Measurements from ENCODE around the gene PTPRD.
"Not testable (repeated sequence)": the region's sequence is repeated elsewhere in the genome, so short reads cannot be mapped to it uniquely, and the experiment has no call there.

PTPRD gene

GRCh38 chr9:8725635-8726034 lies 1887.2 kb downstream of the PTPRD start:
- no peak for DNase-seq (ENCODE audit: low read depth in 2 of 2)

GRCh38 chr9:8724284-8725018 lies 1888.4 kb downstream of the PTPRD start:
- no peak for DNase-seq (ENCODE audit: low read depth in 2 of 2)

DNA sequence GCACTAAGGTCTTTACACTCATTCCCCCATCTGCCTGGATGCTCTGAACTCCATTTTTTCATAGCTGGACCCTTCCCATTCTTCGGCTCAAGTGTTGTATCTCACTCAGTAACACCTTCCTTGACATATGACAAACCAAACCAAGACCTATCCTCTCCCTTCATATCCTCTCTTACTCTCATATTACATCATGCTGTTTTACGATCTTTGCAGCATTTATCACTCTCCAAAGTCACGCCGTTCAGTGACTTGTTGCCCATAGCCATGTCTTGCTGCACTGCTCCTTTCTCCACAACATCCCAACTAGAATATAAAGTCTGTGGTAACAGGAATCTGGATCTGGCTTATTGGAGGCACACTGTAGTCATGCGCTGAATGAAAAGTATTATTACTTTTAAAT lies 1889.6 kb downstream of the PTPRD start:
- no peak for DNase-seq (ENCODE audit: low read depth in 2 of 2)

DNA sequence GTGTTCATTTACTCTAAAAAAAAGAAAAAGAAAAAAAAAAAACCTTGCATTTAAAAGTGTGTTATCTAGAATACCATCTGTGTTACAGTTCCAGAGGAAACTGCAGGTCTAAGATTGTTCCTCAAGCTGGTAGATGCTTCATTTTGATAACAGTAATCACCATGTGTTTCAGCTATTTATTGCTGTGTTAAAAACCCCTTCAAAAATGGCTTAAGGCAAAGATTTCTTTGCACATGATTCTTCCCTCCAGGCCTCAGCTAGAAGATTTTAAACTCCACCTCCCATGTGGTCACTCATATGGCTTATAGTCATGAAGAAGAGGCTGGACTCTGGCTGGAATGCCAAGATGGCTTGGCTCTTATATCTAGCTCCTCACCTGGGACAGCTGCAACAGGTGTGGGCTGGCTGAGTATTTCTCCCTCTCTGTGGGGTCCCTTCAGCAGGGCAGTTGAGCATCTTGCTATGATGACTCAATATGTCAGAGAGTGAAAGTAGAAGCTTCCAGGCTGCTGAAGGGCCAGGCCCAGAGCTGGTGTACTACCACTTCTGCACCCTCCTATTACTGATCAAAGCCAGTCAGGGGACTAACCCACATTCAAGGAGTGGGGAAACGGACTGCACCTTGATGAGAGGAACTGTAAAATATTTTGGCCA lies 1892.8 kb downstream of the PTPRD start:
- no peak for DNase-seq (ENCODE audit: low read depth in 2 of 2)

- DNase-seq (ENCODE audit: low read depth in 2 of 2) = peak; percentile 81 to 84
Observed at GRCh38 chr9:8718121-8718725, 1894.6 kb downstream of the PTPRD start.

DNA sequence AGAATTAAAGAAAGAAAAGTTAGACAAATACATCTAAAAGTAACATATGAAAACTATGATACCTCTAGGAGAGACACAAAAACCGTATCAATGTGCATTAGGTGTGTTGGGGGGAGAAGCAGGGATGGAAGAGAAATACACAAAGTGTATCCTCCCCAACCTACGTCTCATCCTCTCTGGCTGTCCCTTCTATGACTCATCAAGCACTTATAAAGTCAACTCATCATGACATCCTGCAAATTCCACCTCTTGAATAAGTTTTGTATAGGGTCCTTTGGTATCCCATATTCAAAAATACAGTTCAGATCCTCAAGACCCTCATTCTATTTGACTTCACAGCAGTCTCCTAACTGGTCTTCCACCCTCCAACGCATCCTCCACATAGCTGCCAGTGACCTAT lies 1895.7 kb downstream of the PTPRD start:
- no peak for DNase-seq (ENCODE audit: low read depth in 2 of 2)

GRCh38 chr9:8715788-8716187 lies 1897.0 kb downstream of the PTPRD start:
- DNase-seq (ENCODE audit: low read depth in 2 of 2) = no peak

DNA sequence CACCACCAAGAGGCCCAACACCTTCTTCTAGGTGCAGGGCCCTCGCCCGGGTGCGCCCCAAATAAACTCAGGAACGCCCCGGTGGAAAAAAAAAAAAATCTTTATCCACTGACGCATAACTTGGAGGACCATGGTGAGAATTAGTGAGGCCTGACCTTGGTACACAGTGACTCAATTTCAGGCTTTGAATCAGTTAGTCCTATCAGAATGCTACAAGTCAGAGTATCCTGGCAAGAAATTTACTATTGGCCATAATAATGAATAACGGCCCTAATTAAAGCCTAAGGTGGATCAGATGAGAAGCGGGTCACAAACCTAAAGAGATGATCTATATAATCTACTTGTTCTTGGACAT lies 1899.0 kb downstream of the PTPRD start:
- DNase-seq (ENCODE audit: low read depth in 2 of 2) = no peak

- no peak for DNase-seq (ENCODE audit: low read depth in 2 of 2)
Observed at GRCh38 chr9:8713149-8713810, 1899.5 kb downstream of the PTPRD start.

DNA sequence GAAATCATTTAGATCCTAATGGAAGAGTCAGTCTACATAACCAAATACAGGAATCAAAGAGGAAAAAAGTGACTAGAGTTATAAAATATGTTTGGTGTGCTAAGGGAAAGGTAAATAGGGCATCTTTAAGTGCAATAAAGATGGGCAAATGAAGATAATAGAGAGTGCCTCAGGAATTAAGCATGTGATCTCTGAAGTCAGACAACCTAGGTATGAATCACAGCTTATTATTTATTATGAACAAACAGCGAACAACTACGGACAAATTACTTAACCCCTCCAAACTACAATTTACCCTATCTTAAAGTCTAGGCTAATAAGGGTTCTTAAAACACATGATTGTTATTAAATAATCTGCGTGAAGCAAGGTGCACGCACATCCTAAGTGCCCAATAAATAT lies 1903.1 kb downstream of the PTPRD start:
- DNase-seq (ENCODE audit: low read depth in 2 of 2) = no peak

DNA sequence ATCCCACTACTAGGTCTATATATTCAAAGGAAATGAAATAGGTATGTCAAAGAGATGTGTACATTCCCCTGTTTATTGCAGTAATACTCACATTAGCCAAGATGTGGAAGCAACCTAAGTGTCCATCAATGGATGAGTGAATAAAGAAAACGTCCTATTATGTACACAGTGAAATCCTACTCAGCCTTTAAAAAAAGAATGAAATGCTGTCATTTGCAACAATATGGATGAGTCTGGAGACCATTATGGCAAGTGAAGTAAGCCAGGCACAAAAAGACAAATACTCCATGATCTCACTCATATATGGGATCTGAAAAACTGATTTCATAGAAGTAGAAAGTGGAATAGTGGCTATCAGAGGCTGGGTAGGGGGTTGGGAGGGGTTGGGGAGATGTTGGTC lies 1904.1 kb downstream of the PTPRD start:
- DNase-seq (ENCODE audit: low read depth in 2 of 2) = no peak

- no peak for DNase-seq (ENCODE audit: low read depth in 2 of 2)
Observed at GRCh38 chr9:8706998-8707397, 1905.8 kb downstream of the PTPRD start.

- no peak for DNase-seq (ENCODE audit: low read depth in 2 of 2)
Observed at GRCh38 chr9:8706531-8706930, 1906.3 kb downstream of the PTPRD start.

- no peak for DNase-seq (ENCODE audit: low read depth in 2 of 2)
Observed at GRCh38 chr9:8705861-8706260, 1906.9 kb downstream of the PTPRD start.

DNA sequence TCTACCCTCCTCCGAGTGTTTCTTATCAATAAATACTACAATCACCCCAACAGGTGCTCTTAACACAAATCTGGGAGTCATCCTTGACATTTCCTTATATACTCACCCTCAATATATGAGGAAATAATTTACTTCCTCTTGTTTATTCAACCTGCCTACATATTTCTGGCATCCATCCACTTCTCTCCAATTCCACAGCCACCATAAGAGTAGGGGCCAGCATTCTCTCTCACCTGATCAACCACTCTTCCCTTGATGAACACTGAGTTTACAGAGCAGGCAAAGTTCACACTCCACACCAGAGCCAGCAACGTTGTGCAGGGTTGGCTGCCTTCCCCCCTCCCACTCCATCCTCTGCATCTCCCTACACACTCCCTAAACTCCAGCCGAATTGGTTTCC lies 1908.9 kb downstream of the PTPRD start:
- no peak for DNase-seq (ENCODE audit: low read depth in 2 of 2)

GRCh38 chr9:8701904-8702303 lies 1910.9 kb downstream of the PTPRD start:
- no peak for DNase-seq (ENCODE audit: low read depth in 2 of 2)

DNA sequence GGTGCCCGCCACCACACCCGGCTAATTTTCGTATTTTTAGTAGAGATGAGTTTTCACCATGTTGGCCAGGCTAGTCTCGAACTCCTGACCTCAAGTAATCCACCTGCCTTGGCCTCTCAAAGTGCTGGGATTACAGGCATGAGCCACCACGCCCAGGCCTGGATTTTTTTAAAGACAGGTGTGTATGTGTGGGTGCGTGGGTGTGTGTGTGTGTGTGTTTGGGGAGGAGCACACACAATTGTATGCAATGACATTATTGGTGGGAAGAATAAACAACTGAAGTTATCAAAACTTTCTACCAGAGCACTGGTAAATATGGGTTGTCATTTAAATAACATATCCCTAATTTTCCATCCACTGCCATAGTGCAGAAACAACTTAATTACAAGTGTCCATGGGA lies 1915.2 kb downstream of the PTPRD start:
- DNase-seq (ENCODE audit: low read depth in 2 of 2) = not testable (repeated sequence)

DNA sequence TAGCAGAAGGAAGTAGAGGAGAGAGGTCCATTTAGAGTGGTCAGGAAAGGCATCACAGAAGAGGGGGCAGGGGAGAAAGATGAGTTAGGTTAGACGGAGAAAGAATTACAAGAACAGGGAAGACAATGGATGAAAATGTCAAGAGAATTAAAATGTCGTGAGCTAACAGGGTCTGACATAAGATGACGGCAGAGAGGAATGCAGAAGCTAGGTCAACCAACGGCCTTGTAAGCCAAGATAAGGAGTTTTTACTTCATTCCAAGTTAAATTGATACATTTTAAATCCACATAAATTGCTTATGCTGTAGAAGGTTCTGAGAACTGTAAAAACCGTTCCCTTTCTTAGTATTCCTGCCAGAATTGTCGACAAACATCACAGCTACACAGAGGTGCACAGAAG lies 1916.3 kb downstream of the PTPRD start:
- DNase-seq (ENCODE audit: low read depth in 2 of 2) = no peak

DNA sequence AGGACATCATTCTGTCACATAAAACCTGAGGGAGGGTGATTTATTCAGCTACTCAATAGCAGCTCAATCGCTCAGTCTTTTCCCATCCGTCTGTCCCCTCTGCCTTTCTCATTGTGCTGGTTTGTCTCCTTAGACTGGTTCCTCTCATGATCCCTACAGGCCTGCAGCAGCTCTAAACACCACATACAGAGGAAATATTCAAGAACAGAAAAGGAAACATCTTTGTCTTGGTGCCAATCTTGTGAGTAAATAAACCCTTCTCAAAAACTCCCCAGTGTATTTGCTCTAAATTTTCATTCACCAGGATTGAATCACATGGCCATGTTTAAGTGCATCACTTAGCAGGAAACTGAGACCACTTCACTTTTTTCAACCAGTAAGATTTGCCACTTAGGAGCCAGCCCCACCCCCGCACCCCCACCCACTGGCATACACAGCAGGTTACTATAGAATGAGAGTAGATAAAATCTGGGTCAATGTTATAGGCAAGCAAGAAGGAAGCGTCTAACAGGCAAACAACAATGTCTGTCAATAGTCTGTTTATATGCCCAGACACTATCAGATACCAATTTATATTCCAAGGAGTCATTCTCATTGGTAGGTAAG lies 1917.7 kb downstream of the PTPRD start:
- no peak for DNase-seq (ENCODE audit: low read depth in 2 of 2)

- no peak for DNase-seq (ENCODE audit: low read depth in 2 of 2)
Observed at GRCh38 chr9:8693464-8693863, 1919.3 kb downstream of the PTPRD start.

GRCh38 chr9:8686516-8686915 lies 1926.3 kb downstream of the PTPRD start:
- no peak for DNase-seq (ENCODE audit: low read depth in 2 of 2)

- DNase-seq (ENCODE audit: low read depth in 2 of 2) = no peak
Observed at GRCh38 chr9:8685825-8686224, 1927.0 kb downstream of the PTPRD start.
